Measurements from ENCODE around the gene C10orf90.
"Not testable (repeated sequence)": the region's sequence is repeated elsewhere in the genome, so short reads cannot be mapped to it uniquely, and the experiment has no call there.

C10orf90 gene

DNA sequence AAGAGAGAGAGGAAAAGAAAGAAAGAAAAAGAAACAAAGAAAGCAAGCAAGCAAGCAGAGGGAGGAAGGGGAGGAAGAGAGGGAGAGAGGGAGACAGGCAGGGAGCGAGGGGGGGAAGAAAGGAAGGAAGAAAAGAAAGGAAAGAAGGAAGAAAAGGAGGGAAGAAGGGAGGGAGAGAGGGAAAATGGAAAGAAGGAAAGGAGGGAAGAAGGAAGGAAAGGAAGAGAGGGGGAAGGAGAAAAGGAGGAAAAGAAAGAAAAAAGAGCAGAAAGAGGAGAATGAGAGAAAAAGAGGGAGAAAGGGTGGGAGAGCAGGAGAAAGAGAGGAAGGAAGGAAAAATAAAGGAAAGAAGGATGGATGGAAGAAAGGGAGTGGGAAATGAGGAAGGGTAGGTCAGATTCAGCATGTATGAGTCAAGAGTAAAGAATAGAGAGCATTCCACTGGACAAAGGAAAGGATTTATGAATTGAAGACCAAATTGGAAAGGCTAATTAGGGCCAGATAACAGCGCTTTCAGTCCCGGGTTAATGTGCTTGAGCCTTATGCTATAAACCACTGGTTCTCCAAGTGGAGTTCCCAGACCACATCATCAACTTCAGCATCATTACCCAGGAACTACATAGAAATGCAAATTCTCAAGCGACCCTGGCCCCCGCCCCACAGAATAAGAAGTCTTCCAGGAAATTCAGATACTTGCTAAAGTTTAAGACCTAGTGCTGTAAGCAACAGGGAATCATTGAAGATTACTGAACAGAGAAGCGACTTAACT lies 85.1 kb downstream of the C10orf90 start:
- DNase-seq (ENCODE audit: low read depth, low spot score), result no peak

DNA sequence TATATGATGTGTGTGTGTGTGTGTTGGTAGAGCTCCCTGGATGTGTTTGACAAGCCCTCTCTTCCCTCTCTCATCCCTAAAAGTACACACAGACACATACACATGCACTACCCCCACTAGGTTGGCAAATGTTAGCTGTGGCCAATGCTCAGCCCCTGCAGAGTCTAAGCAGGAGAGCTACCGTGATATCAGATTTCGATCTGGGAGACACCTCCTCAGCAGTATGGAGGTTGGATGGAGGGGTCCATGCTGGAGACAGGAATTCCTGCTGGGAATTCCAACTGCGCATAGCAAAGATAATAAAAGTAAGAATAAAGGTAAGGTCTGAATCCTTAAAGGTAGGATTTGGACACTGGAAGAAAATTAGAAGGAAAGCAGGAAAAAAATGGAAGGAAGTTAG lies 85.7 kb downstream of the C10orf90 start:
- no peak for DNase-seq (ENCODE audit: low read depth, low spot score)

DNA sequence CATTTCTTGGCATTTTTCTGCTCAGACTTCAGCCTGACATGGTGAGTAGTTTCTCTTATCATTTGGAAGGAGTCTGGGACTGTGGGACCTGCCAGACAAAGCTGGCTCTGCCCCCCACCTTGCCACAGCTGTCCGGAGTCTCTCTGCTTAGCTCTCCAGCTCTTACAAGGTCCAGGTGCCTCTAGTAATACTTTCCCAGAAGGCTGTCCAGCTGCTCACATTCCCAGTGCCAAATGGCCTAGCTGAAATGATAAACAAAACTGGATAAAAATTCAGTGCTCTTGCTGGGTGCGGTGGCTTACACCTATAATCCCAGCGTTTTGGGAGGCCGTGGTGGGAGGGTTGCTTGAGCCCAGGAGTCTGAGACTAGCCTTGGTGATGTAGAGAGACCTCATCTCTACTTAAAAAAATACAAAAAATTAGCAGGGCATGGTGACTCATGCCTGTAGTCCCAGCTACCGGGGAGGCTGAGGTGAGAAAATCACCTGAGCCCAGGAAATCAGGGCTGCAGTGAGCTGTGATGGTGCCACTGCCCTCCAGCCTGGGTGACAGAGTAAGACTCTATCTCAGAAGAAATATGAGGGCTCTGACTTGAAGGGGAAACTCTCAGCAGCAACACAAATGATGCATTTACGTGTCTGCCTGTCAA lies 86.8 kb downstream of the C10orf90 start:
- DNase-seq (ENCODE audit: low read depth, low spot score), result no peak

DNA sequence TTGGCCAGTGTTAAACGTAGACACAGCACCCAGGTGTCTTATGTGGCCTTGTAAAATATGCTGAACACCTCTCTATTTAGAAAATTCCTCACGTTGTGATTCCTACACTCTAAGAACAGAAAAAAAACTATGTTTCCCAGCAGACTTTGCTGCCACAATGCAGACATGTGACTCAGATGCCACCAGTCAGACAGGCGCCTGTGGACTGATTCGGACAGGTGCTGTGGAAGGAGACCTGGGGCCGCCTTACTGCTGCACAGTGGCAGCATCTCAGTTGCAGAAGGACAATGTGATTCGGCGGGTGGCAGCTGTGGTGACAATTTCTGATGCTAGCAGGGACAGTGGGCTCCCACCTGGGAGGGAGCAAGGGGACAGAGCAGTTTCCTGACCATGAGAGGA lies 88.8 kb downstream of the C10orf90 start:
- DNase-seq (ENCODE audit: low read depth, low spot score), result no peak

DNA sequence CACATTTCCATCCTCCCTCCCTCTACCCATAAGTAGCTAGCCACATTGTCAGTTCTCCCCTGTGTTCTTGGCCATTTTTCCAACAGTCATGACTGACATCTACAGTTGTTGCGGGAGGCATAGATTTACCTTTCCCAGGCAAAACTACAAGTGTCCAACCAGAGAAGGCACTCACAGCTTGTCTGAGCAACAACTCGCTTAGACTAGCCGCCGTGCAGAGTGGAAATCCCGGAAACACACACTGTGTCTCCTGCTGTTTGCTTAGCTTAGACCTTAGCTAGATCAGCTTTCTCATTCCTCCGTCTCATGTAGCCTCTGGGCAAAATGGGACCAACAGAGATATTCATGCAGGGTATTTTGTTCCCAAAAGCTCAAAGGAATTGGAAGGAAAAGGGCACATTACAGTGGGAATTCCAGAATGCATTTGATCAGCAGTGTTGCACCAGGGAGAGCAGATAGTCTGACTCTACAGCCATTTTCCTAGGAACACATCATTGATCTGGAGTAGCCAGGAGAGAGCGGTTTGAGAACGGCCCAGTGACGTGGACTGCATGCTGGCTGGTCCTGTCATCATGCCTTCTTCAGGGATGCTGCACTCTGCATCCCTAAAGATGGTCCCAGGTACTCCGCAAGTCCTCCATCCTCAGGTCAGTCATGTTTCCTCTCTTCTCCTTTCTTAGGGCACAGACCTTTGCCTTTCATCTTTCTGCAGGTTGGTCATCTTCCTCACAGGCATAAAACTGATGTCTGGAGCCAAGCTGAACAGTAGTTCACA lies 89.4 kb downstream of the C10orf90 start:
- DNase-seq (ENCODE audit: low read depth, low spot score), result no peak

DNA sequence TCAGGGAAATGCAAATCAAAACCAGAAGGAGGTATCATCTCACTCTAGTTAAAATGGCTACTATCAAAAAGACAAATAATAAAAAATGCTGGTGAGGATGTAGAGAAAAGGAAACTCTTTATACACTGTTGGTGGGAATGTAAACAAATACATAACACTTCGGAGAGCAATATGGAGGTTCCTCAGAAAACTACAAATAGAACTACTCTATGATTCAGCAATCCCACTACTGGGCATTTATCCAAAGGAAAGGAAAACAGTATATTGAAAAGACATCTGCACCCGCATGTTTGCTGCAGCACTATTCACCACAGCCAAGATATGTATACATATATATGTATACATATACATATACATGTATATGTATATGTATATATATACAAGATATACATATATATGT lies 94.2 kb downstream of the C10orf90 start:
- DNase-seq (ENCODE audit: low read depth, low spot score), result no peak

DNA sequence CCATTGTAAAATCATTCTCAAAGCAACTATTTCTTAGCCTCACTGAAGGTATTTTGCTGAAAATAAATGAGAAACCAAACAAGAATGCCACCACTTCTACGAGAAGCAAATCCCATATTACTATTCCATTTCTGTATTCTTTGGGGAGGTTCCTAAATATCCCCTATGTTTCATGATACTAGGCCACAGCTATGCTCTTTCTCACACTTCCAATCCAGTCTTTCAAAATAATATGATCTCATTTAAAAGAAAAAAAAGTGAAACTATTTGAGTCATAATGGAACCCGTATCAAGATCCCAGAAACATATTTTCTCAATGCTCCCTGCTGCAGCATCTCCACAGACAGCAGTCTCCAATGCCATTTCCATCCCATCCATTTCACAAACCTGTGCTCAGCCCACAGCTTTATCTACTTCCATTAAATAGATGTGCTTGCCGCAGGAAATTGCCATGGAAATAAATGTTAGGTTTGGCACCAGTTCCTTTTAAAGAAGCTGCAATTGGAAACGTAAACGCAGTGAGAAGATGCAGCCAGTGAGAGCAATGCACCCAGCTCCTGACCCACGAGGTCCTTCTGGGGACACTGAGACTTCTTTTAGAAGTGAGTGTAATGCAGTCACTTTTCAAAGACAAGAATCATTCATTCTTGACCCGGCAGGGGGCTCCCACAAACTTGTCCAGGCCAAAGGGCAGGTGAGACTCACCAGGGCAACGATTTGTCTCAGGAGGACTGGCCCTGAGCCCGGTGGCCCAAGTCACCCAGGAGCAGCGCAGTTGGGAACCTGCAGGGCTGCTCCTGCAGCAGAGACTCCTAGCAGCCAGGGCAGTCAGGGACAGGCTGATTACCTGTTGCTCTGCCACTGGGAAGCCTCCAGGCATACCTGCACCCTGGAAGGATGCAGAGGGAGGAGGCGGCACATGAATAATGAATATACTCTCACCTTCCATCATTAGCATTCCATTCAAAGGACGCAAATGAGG lies 99.6 kb downstream of the C10orf90 start:
- DNase-seq (ENCODE audit: low read depth, low spot score), result peak; percentile 72

DNA sequence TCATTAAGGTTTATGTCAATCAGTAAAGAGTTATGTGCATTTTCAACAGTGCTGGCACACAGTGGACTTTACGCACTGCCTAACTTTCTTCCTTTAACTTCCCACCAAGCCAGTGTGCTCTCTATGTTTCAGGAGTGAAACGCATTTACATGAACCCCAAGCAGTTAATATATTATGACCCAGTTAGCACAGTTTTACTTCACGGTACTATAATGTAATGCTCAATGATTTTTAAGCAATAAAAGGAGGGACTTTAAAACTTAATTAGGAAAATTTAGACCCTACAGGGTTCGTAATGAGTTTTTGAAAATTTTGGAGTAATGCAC lies 100.3 kb downstream of the C10orf90 start:
- DNase-seq (ENCODE audit: low read depth, low spot score), result no peak

DNA sequence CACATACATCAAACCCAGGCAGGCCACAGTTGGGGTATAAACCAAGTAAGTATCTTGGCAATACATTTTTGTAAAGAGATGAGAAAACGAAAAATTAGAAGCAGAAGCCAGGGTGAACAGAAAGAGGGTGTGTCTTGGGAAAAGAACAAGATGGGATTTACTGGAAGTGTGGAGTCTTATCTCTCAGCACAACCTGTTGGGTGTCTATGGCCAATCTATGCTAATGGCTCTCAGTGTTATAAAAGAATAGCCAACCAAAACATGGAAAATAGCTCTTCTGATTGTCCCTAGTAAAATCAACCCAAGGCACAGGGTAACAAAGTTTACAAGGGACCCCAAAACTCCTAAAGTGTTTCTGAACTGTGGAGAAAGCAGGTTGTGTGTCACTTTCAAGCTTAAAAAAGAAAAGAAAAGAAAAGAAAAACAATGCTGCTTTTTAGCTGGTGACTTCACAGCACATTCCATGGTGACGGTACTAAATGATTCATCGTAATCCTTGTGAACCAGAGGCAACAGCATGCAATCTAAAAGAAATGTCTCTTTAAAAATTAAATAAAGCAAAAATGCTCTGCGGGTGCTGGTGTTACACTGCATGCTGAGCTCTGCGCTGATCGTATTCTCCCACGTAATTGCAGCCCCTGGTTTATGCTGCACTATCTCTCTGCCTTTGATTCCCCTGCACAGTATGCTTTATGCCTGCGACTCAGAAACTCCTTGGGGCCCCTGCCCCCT lies 100.8 kb downstream of the C10orf90 start:
- DNase-seq (ENCODE audit: low read depth, low spot score), result no peak

DNA sequence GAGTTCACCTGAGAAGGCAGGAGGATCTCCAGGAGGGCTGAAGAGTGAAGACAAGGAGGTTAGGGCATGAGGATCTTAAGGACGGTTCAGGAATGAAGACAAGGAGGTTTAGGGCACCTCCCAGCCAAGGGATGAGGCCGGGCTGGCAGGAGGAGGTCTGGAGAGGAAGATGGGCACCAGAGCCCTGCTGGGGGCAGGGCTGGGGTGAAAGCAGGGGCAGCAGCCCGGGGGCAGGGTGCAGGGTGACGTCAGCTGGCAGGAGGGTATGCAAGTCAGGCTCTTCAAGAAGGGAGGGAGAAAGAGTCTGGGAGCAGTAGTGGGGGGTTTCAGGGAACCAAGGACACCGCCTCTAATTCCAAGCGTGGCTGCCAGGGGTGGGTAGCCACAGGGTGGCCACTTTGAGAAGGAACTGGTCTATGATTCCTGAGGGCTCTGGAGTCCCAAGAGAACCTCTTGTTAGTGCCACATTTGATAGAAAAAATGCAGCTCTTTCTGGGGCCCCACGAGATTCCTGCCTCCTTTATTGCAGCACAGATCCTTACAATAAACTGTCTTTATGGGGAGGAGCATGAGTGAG lies 101.6 kb downstream of the C10orf90 start:
- no peak for DNase-seq (ENCODE audit: low read depth, low spot score)

DNA sequence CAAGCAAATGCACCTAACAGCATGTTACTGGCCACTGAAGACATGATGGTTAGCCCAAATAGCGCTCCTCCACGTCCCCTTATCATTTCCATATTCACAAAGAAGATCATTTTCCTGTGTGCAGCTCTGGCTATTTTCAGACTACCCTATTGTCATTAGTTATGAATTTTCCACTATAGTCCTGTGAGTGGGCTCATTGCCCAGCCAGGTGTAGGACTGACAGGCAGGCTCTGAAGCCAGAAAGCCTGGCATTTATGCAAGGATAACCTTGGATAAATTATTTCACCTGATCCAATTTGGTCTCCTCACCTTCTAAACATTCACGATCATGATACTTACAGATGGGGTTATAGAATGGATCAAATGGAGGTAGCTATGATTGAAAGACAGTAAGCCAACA lies 104.6 kb downstream of the C10orf90 start:
- DNase-seq (ENCODE audit: low read depth, low spot score), result no peak

DNA sequence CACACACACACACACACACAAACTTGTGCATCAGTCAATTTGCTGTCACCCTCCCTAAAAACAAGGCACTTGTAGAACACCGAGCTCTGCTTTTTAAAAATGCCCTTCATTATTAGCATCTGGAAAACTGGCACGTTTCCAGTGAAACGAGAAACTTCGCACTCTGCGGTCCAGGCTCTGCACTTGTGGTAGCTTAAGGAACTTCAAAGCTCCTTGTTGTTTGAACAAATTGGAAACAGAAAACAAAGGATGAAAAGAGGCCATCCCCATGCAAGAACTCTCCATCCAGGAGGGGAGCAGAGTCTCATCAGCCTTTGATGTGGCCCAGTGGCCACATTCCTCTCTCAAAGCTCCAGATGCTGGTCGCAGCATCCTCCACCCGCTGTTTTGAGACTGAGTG lies 105.1 kb downstream of the C10orf90 start:
- peak; percentile 61 for DNase-seq (ENCODE audit: low read depth, low spot score)

DNA sequence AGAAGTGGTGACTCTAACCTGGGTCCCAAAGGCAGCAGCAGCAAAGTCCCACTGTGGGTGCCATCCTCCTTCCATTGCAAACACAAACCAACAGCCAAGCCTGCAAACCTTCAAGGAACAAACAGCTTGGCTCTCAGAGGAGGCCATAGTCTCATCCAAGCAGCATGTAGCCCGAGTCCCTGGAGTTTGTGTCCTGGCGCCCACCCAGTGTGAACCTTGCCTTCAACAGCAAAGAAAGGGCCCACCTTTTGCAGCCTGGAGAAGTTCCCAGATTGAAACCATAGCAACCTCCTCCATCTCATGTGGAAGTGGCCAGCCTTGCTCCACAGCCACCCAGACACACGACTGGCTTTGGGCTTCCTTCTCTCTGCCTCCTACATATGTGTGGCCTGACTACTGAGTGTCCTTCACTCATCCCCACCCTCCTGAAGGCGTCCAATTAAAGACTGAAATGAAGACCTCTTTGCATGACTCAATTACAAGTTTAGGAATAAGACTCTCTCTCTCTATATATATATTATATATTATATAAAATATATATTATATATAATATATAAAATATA lies 106.1 kb downstream of the C10orf90 start:
- DNase-seq (ENCODE audit: low read depth, low spot score), result peak; percentile 24

DNA sequence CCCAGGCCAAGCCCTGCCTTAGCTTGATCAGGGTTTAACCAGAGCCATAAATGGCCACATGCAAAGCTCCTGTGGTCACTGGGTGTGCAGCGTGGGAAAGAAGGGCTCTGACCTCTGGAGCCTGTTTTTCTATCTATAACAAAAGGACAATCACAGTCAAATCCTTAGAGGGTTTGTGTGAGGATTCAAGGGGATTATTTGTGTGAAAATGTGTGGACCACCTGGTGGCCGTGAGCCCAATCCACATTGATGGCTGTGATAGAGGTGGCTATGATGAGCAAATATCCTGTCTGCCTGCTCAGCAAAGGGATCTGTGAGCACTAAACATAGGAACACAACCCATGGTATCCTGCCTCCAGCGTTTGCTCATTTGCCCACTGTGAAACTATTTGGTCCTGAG lies 107.1 kb downstream of the C10orf90 start:
- peak; percentile 31 for DNase-seq (ENCODE audit: low read depth, low spot score)

DNA sequence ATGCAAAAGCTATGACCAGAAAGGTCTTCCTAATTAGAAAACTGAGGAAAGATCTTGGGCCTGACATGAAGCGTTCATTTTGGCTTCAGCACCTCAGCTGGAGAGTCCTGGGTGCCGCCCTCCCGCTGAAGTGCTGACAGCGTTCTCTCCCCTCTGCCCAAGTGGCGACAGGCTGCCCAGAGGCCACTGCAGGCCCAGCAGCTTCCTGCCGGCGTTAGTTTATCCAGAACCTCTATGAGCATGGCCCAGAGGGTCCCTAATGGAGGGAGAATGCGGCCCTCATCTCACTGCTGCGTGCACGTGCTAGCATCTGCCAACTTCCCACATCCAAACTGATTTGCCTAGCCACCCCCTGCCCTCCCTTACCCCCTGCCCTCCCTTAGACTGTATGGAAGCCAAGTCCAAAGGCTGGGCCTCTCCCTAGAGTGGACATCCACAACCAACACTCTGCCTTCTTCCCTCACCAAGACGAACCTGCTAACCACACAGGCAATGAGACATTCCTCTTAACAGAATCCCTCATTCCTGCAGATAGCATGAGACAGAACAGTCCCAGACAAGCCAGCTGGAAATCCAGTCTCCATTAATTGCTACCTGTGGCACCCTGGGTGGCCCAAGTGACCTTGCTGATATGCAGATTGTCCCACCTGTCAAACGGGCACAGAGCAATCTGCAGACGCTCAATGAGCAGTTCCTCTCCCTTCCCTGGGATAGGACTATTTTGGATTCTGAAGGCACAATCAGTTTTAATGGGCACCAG lies 108.4 kb downstream of the C10orf90 start:
- peak; percentile 19 for DNase-seq (ENCODE audit: low read depth, low spot score)

DNA sequence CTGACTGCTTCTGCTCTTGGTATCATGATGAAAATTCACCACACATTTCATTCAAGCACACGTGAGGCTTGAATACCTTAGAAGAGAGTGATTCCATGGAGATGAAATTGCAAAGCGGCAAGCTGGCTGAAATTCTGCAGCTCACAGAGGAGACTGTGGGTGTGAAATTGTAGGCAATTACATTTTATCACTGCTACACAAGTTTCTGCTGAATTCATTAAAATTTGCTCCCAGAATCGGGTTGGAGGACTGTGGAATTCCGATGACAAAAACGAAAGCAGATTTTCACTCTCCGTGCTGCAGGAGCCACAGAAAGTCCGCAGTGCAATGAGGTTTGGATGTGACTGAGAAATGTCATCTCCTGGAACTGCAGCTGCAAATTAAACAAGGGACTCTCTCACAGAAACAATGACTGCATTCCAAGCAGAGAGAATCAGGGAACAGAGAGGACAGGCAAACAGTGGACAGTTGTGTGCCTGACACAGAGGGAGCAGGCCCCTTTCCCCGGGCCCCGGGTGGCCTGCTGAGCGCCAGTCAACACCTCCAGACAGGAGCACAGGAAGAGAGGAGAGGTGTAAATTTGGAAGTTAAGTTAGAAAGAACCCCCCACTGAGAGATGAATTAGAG lies 109.1 kb downstream of the C10orf90 start:
- peak; percentile 69 for DNase-seq (ENCODE audit: low read depth, low spot score)

DNA sequence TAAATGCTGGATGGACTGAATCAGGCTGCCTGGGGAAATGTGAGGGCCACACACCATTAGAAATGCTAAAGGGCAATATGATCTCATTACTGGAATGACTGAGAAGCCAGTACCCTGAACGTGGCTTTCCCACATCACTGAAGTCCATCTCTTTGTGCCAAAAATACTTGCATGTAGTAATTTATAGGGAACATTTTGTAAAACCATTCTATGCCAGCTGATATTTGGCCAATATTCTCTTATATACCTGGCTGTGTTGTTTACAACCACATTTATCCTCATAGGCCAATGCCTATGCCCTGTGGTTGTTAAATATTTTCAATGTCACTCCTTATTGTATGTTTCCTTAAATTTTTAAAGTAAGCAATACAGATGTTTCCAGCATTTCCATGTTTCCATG lies 111.6 kb downstream of the C10orf90 start:
- no peak for DNase-seq (ENCODE audit: low read depth, low spot score)

DNA sequence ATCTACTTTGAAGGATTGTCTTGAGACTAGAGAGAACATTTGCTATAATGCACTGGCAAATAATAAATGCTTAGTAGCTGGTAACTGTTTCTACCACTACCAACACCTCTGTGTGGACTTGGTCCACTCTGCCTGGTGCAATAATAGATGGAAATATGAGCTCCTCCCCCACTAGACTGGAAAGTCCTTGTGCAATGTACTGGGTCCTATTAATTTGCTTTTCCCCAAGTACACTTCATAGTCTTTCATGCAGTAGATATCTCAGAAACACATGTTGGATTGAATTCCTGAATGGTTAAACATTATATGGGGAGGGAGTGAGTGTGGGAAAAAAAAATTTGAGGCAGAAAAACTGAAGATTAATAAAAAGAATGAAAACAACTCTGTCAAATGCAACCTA lies 119.3 kb downstream of the C10orf90 start:
- DNase-seq (ENCODE audit: low read depth, low spot score), result no peak

DNA sequence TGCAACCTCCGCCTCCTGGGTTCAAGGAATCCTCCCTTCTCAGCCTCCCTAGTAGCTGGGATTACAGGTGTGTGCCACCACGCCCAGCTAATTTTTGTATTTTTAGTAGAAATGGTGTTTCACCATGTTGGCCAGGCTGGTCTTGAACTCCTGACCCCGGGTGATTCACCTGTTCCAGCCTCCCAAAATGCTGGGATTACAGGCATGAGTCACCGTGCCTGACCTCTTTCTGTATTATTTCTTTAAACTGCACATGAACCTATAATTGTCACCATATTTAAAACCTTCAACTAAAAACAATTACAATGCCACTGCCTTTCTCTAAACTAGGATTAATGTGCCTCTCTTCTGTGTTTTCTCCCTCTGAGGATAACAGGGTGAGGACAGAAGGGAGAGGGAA lies 119.9 kb downstream of the C10orf90 start:
- not testable (repeated sequence) for DNase-seq (ENCODE audit: low read depth, low spot score)

All from ELF-1 (cell line).